ENCODE results near the gene BBOX1.
"Not testable (repeated sequence)": the region's sequence is repeated elsewhere in the genome, so short reads cannot be mapped to it uniquely, and the experiment has no call there.

BBOX1 gene, protein sequence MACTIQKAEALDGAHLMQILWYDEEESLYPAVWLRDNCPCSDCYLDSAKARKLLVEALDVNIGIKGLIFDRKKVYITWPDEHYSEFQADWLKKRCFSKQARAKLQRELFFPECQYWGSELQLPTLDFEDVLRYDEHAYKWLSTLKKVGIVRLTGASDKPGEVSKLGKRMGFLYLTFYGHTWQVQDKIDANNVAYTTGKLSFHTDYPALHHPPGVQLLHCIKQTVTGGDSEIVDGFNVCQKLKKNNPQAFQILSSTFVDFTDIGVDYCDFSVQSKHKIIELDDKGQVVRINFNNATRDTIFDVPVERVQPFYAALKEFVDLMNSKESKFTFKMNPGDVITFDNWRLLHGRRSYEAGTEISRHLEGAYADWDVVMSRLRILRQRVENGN

DNA sequence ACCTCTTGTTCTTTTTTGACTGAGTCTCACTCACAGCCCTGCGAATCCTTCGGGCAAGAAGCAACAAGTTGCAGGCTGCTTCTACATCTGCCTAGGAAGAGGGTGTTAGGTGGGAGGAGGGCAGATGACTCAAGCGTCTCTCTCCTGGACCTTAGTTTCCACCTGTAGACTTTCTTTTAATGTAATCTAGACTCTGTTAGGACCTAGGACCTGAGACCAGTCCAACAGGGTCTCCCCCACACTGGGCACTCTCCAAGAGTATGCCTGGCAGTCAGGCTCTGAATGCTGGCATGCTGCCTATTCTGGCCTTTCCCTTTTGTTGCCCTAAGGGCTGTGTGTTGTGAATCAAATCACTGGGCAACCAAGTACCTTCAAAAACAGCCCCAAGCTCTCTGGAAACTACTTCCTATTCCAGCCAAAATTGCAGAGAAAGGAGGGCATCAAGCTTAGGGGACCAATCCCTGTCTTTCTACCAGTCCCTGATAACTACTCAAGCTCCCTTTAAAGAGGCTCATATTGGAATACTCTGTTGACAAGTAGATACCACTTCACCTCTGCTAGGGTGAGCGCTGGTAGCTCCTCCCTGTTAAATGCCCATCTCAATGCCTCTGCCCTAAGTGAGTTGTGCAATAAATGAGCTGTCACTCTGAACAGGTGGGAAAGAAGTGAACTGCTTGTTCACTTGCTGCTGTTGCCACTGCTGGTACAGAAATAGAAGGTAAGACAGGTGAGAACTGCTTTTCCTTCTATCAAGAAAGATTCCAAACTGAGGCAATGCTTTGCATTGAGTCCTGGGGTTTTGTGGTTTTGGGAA lies at the start of gene BBOX1:
BBOX1 (plus strand) TSS at position 514 of the 814 bp plus-strand sequence. CDS start 14,616 bp downstream, outside the sequence.
- no peak within 1 kb of the TSS for H3K4me3 ChIP-seq (ENCODE audit: low read depth, low read length)
- DNase-seq (ENCODE audit: low read depth) = no peak

DNA sequence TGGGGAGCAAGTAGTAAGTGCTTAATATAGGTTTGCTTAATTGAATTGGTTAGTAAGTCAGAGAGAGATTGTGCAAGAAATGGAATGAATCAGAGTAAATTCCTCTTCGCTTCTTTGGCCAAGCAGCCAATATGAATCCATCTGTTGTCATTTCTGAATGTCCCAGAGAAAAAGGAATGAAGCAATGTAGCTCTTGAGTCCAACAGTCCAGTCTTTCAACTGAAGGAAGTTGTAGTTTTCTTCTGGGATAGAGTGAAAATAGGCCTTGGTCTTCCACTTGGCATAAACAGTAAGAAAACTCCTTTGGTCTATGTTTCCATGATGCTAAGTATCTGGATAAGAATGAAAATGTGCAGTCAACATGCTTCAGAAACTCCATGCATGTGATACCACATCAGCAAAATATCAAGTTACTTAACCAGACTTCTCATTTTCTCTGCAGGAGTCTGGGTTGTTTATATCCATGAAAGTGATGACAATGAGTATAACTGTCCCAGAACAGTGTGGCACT lies 48.5 kb upstream of the BBOX1 start:
- no peak overlapping the region for H3K4me3 ChIP-seq (ENCODE audit: low read depth, low read length)
- peak; percentile 83 for DNase-seq (ENCODE audit: low read depth)

DNA sequence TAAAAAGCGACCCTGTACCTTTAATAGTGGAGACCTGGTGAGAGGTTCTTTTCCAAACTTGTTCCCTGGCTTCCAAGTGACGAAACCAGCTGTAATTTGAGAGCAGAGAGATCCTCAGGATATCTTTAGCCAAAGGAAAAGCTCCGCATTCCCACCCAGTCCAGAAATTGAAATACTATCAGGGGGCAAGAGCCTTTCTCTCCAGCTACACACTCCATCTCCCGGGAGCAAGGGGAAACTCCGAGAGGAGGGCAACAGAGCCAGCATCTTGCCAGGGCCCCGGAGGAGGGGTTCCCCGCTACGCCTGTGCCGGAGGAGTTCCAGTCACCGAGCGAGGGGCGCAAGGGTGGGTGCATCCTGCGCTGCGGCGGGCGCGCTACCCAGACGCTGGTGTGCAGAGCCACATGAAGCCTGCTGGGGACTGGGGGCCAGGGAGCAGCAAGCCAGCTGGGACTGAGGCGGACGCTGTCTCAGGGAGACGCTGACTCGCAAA lies 46.6 kb upstream of the BBOX1 start, which contains the start of gene FIBIN:
FIBIN (plus strand) TSS at position 148 of the 493 bp plus-strand sequence. CDS start 415 bp downstream, outside the sequence.
- H3K4me3 ChIP-seq (ENCODE audit: low read depth, low read length) = peak within 1 kb of the TSS; percentile 81
- no peak for DNase-seq (ENCODE audit: low read depth)

DNA sequence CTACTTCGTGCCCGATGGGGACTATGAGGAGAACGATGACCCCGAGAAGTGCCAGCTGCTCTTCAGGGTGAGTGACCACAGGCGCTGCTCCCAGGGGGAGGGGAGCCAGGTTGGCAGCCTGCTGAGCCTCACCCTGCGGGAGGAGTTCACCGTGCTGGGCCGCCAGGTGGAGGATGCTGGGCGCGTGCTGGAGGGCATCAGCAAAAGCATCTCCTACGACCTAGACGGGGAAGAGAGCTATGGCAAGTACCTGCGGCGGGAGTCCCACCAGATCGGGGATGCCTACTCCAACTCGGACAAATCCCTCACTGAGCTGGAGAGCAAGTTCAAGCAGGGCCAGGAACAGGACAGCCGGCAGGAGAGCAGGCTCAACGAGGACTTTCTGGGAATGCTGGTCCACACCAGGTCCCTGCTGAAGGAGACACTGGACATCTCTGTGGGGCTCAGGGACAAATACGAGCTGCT lies 46.0 kb upstream of the BBOX1 start:
- H3K4me3 ChIP-seq (ENCODE audit: low read depth, low read length) = peak overlapping the region; percentile 81
- no peak for DNase-seq (ENCODE audit: low read depth)

DNA sequence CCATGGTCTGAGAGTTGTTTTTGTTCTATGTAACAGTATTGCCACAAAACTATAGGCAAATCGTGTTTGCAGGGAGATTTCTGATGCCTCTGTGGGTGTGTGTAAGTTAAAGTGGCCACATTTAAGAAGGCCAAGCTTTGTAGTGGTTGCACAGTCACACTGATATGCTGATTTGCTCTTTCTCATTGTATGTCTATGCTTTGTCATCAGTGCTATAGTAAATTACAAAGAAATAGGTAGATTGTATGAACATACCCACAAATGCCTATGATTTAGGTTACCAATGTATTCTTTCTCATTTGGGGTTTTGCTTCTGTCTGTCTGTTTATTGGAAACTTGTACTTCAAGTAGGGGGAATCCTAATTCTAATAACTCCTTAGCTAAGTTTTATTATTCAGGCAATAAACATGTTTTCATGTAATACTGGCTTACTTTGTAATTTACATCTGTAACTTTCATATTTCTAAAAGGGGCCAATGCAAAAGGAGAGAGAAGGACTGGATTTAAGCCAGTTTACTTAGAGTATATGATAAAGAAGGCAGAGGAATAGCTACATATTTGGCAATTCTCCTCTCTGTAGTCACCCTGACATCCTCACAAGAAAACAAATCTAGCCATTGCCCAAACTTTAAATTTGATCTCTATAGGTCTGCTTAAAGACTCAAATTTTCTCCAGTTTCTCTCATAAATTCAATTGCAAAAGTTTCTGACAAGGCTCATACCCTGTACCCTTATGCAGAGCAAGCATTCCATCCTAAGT lies 44.7 kb upstream of the BBOX1 start:
- no peak for DNase-seq (ENCODE audit: low read depth)
- peak overlapping the region; percentile 81 for H3K4me3 ChIP-seq (ENCODE audit: low read depth, low read length)

DNA sequence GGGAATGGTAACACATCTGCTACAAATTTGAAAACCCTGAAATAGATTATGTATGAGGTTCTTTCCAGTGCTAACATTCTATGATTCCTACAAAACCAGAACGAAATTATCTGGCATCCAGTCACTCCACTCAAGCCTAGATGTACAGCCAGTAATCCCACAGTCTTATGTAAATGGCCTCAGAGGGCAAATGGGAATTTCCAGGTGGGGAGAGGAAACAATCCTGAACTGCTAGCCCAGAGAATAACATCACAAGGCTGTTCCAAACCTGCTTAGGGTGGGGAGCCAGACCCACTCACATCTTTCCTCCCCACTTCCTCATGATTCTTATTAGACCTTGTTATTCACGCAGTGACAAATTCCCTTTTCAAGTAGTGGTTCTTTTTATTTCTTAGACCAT lies 43.2 kb upstream of the BBOX1 start:
- DNase-seq (ENCODE audit: low read depth) = no peak
- H3K4me3 ChIP-seq (ENCODE audit: low read depth, low read length) = no peak overlapping the region

DNA sequence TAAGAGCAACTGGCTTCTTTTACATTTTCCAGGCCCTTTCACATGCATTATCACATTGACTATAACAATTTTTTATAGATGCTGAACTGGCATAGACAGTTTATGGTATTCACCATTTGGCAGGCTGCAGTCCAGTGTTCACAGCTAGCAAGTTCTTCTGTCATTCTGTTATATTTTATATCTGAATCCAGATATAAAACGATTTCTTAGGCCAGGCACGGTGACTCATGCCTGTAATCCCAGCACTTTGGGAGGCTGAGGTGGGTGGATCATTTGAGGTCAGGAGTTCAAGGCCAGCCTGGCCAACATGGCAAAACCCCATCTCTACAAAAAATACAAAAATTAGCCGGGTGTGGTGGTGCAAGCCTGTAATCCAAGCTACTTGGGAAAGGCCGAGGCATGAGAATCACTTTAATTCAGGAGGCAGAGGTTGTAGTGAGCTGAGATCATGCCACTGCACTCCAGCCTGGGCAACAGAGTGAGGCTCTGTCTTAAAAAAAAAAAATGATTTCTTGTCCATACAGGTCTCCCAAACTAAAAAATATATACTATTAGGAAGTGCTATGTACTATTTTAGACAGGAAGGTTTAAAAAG lies 39.4 kb upstream of the BBOX1 start:
- not testable (repeated sequence) for DNase-seq (ENCODE audit: low read depth); H3K4me3 ChIP-seq (ENCODE audit: low read depth, low read length)

DNA sequence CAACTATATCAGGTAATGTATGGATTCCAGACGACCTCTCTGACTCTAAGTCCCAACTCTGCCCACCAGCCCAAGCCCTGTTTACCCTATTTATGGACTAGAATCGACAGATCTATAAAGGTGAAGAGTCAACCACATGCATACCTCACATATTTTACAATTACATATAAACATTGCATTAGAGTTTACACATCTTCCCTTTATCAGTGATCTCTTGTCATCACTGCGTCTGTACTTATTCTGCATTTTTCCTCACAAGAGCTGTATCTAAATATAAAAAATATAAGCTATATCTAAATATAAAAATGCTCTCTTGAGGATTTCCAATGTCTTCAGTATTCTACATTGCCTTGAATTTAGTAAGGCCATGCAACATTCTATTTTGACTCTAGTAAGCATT lies 38.2 kb upstream of the BBOX1 start:
- H3K4me3 ChIP-seq (ENCODE audit: low read depth, low read length) = no peak overlapping the region
- DNase-seq (ENCODE audit: low read depth) = no peak

DNA sequence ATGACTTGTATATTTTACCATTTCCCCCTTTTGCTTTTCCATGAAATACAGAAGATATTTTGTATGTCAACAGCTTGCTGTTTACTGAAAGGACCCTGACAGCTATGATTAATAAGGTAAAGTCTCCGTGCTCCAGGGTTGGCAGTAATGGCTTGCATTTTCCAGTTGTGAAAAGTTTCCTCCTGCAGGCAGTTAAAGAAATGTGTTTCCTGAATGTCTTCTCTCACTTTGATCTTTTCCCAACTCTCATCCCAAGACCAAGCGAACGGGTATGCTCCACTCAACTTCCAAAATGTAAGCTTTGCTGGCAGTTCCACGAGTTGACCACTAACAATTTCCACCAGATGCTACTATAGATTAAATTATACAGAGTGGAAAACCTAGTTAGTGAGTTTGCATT lies 37.8 kb upstream of the BBOX1 start:
- DNase-seq (ENCODE audit: low read depth) = no peak

DNA sequence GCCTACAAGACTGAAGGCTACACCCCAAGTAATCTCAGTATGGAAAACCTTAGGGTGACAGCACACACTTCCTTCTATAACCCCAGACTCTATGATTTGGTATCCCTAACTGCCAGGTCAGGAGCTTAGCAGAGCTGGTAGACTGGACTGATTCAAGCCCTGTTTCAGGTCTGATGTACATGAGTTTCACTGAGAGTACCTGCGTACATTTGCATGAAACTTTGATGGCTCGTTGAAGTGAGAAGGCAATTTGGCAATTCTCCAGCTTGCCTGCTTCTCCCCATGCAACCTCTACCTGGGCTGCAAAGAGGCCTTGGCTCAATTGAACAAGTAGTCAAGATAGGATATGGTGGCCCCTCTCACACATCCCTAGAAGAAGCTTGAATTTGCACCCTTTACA lies 36.5 kb upstream of the BBOX1 start:
- H3K4me3 ChIP-seq (ENCODE audit: low read depth, low read length) = no peak overlapping the region
- DNase-seq (ENCODE audit: low read depth) = no peak

More for the DNA sequence above, 37.8 kb upstream of the BBOX1 start:
- H3K4me3 ChIP-seq (ENCODE audit: low read depth, low read length) = no peak overlapping the region

DNA sequence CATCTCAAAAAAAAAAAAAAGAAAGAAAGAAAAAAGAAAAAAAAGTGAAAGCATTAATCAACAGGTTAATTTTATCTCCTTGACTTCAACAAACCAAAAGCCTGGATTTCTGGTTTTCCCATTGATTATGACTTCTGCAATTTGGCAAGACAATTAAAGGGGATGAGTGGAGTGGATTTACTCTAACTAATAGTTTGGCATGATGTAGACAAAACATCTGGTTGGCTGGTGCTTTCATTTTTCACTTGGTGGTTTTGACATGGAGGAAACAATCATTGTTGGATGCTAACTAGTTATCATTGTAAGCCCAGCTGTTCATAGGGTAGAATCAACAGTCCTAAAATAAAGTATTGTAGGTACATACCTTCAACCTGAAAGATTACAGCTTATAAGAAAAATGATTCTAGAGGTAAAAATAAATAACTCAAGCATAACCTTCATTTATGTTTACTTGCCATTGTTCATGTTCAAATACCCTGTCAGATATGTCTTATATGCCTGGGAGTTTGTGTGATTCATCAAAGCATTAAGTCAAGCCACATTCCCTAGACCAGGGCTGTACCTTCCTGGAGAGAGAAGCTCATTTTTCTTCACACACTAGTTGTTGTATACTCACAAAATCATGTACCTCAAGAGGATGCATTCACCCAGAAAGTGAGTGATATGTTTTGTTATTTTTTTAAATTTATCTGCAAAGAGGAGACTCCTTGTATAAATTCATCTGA lies 31.6 kb upstream of the BBOX1 start:
- no peak for DNase-seq (ENCODE audit: low read depth)
- no peak overlapping the region for H3K4me3 ChIP-seq (ENCODE audit: low read depth, low read length)

DNA sequence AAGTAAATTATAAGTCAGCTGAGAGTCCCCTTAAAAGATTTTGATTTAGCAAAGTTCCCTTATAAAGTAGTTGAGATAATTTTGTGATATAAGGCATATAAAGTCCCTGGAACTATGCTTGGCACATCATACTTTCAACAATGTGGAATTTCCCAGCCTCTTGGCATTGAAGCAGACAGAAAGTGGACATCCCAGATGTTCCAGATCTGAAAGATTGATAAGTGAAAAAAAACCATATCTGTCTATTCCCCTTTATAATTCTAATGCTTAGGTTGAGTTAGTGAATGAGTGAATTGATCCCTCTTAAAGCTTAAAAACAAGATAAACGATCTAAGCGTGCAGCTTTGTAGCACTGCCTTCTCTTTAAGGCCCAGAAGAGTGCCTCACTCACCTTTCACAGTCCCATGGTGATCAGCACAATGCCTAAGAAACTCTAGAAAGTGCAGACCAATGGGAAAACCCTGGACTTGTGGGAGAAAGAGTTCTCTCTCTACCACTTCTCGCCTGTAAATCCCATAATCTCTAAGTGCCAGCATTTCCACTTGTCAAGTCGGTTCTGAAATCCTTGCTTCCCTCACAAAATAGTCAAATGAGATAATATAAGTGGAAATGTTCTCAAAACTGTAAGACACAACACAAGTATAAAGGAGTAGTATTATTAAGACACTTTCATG lies 28.9 kb upstream of the BBOX1 start:
- DNase-seq (ENCODE audit: low read depth) = no peak
- H3K4me3 ChIP-seq (ENCODE audit: low read depth, low read length) = no peak overlapping the region

DNA sequence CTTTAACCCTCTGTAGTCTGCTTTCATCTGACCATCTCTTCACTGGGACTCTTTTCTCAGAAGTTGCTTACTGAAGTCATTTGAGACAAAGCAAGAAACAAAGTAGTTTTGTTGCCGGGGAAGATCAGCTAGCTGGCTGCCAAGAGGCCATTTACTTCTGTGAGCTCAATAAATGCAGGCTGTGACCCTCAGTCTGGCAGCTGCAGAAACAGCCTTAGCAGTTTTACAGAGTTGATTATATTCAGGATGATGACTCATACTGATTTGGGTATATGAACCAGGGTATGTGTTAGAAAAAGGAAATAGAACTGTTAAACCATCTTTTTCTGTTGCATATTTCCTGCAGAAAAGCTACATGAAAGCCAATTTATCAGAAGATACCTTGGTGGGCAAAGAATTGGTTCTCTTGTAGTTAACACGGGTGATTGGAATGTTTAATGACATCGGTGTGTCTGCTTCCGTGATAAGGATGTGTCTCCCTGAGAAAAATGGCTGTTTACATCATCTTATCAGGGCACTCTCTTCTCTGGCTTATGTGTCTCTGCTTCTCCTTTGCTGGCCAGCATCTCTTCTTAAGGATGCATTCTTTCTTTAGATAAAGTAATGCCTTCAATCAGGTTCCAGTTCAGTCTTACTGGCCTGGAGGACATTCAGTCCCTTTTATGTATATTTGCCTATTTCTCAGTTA lies 28.2 kb upstream of the BBOX1 start:
- H3K4me3 ChIP-seq (ENCODE audit: low read depth, low read length) = no peak overlapping the region
- peak; percentile 65 for DNase-seq (ENCODE audit: low read depth)

DNA sequence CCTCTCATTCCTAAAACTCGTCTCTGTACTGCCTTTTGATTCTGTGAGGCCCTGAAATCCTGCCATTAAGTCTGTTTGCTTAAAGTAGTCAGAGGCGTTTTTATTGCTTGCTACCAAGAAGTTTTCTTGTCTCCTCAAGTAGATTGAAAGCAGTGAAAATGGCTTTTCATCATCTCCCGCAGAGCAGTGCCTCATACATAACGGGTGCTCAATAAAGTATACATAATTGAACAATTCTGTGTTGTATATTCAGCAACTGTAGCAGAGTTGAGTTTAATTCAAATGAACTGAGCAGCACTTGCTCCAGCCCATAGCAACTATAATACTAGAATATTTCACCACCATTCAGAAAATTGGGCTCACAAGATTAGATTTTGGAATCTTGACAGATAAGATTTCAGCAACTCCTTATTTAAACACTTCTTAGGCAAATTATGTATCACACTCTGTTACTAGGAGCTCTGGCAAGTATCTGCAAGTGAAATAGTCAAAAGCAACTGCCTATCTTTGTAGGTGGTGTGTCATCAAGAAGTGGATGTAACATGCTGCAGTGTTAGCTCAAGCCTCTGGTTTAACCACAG lies 26.7 kb upstream of the BBOX1 start:
- no peak overlapping the region for H3K4me3 ChIP-seq (ENCODE audit: low read depth, low read length)
- DNase-seq (ENCODE audit: low read depth) = no peak

DNA sequence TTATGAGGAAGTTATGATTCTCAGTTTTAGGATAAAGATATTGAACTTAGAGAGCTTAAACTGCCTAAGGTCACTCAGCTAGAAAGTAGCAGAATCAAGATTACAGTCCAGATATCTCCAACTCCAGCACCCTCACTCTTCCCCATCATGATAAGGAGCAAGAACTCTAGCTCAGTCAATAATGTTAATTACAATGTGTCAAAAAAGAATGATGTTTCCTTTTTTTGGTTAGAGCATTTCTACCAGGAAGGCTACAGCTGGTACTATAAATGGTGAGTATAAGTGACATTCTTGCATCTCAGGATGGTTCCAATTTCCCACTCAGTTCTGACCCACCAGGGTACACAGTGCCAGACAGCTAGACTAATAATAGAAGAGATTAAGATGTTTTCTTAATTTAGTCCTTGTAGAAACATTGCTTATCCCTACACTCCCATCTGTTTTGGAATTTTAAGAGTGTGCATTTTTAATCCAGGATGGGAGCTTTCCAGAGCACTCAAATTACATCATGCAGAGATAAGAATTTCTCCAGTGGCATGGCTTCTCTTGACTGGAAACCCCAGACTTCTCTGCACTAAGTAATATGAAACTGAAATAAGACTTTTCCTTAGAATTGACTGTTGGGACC lies 21.6 kb upstream of the BBOX1 start:
- DNase-seq (ENCODE audit: low read depth) = no peak
- no peak overlapping the region for H3K4me3 ChIP-seq (ENCODE audit: low read depth, low read length)

DNA sequence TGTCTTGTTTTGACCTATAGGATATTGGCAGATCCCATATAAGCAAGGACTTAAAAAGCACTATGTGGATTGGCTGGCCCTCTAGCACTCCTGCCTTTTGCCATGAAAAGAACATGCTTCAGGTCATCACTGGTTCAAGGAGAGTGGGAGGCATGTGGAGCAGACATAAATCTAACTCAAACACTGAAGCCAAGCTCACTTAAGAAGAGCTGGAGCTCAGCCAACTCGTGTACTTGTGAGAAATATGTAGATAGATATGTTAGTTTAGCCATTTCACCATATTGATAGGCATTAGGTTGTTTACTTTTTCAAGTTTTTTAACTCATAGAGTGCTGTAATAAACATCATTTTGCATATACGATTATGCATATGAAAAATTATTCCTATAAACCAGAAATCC lies 19.9 kb upstream of the BBOX1 start:
- DNase-seq (ENCODE audit: low read depth) = no peak
- no peak overlapping the region for H3K4me3 ChIP-seq (ENCODE audit: low read depth, low read length)
